ENCODE measurements around the gene MAPKAPK3.

DNA sequence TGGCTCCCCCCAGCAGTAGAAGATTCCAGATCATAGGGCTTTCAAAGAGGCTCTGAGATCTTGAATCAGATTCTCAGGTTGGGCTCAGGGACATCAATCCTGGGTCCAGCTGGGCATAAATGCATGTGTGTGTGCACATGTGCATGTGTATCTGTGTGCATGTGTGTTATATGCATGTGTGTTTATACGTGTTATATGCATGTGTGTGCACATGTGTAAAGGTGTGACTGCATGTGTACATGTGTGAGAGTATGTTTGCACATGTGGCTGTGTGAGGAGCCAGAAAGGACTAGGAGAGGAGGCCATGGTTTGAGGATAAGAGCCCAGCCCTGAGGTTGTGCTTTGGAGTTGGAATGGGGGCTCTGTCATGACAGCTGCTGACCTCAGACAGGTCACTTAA lies 1.8 kb upstream of the MAPKAPK3 start:
- TF ChIP-seq, protein P1, sequence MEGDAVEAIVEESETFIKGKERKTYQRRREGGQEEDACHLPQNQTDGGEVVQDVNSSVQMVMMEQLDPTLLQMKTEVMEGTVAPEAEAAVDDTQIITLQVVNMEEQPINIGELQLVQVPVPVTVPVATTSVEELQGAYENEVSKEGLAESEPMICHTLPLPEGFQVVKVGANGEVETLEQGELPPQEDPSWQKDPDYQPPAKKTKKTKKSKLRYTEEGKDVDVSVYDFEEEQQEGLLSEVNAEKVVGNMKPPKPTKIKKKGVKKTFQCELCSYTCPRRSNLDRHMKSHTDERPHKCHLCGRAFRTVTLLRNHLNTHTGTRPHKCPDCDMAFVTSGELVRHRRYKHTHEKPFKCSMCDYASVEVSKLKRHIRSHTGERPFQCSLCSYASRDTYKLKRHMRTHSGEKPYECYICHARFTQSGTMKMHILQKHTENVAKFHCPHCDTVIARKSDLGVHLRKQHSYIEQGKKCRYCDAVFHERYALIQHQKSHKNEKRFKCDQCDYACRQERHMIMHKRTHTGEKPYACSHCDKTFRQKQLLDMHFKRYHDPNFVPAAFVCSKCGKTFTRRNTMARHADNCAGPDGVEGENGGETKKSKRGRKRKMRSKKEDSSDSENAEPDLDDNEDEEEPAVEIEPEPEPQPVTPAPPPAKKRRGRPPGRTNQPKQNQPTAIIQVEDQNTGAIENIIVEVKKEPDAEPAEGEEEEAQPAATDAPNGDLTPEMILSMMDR (IDR thresholded peaks at IDR 0.05 in 8 of 11, conservative IDR thresholded peaks at IDR 0.05 in 3 of 11), result no peak
- no peak for TF ChIP-seq POLR2AphosphoS5 (IDR thresholded peaks at IDR 0.05)

All from spleen (tissue), 7 donors.